Activated CD4-positive, alpha-beta T cell treated with anti-CD3 and anti-CD28 coated beads, Interleukin-2, Interleukin-6, amounts not matched to agents 100 ng/mL and 50 ng/mL, durations not matched to agents 16 hours and 8 hours (primary cell): Measurements from ENCODE around the gene SLC5A8.
"Not testable (repeated sequence)": the region's sequence is repeated elsewhere in the genome, so short reads cannot be mapped to it uniquely, and the experiment has no call there.

Experiments used
- DNase-seq: peaks from one replicate; pipeline ENCODE4 v3.0.0-alpha.2; 2020

The SLC5A8 gene

GRCh38 chr12:101166866-101167265 is 43.2 kb downstream of the SLC5A8 start:
- no peak for DNase-seq

GRCh38 chr12:101165319-101165718 is 44.7 kb downstream of the SLC5A8 start:
- DNase-seq = no peak

GRCh38 chr12:101145777-101146431 is 64.1 kb downstream of the SLC5A8 start:
- DNase-seq = not testable (repeated sequence)

GRCh38 chr12:101127521-101128219 is 82.4 kb downstream of the SLC5A8 start:
- no peak for DNase-seq

- no peak for DNase-seq
Measured at GRCh38 chr12:101117842-101118241, 92.2 kb downstream of the SLC5A8 start.

- no peak for DNase-seq
Measured at GRCh38 chr12:101116911-101117310, 93.1 kb downstream of the SLC5A8 start.

- no peak for DNase-seq
Measured at GRCh38 chr12:101115326-101115725, 94.7 kb downstream of the SLC5A8 start.

GRCh38 chr12:101111441-101111840 is 98.6 kb downstream of the SLC5A8 start:
- no peak for DNase-seq

GRCh38 chr12:101110866-101111265 is 99.2 kb downstream of the SLC5A8 start:
- no peak for DNase-seq

- DNase-seq = no peak
Measured at GRCh38 chr12:101108130-101108529, 101.9 kb downstream of the SLC5A8 start.

GRCh38 chr12:101107032-101107763 is 102.8 kb downstream of the SLC5A8 start:
- DNase-seq = no peak
